Fibroblast of pulmonary artery (primary cell): ENCODE results near the gene GREB1.
A peak's percentile ranks its signal among the peaks of the same experiment; 100 is the strongest.

ENCODE experiments used
- DNase-seq: peaks from one replicate; pipeline ENCODE4 v3.0.0-alpha.2; 2010; ENCODE audit warnings: low read depth
- H3K4me3 ChIP-seq: replicated peaks from 2 replicates; pipeline ENCODE4 v1.5.1; 2011; ENCODE audit warnings: low read depth, mild to moderate bottlenecking, control low read depth, low read length, moderate library complexity
- CTCF ChIP-seq: IDR thresholded peaks from 2 replicates; pipeline ENCODE4 v1.5.1; 2011; ENCODE audit warnings: mild to moderate bottlenecking, control low read depth, low read length, inconsistent platforms; ENCODE audit errors: missing control alignments

The GREB1 gene

GRCh38 chr2:11552260-11552638 lies 18.4 kb downstream of the GREB1 start:
- DNase-seq, result no peak
- no peak overlapping the region for H3K4me3 ChIP-seq
- TF ChIP-seq CTCF, result no peak

DNA sequence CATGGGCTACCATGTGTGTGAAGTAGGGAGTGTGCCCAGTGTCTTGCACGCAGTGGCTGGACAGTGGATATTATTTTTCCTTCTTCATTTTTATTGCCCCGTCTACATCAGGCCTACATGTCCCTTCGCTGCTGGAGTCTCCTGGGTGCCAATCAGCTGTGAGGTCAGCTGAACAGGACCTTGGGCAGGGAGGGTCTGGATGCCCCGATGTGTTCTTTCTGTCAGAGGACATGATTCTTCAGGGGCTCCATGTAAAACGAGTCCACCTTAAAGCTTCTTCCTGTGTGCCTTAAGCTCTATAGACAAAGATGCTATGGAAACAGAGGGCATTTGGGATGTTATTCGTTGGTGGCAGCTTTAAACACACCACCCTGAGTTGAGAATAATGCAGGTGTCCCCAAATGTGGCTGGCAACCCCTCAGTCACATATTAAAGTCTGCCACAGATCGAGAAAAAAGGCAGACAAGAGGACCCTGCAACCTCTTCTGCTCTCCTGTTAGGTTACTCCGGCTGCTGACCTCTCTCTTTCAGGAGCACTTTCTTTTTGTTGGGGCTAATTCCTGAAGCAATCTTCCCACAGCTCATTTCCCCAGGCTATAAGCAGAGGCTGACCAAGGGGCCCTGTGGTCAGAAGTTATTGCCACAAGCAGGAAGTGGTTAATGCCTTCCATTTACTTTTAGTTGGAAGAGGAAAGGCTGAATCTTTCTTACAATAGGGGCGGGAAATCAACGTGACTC lies 20.0 kb downstream of the GREB1 start:
- TF ChIP-seq CTCF, result no peak
- no peak overlapping the region for H3K4me3 ChIP-seq
- DNase-seq, result peak; percentile 8

- DNase-seq, result no peak
- H3K4me3 ChIP-seq, result no peak overlapping the region
- no peak for TF ChIP-seq CTCF
Observed at GRCh38 chr2:11554399-11554716, 20.5 kb downstream of the GREB1 start.

DNA sequence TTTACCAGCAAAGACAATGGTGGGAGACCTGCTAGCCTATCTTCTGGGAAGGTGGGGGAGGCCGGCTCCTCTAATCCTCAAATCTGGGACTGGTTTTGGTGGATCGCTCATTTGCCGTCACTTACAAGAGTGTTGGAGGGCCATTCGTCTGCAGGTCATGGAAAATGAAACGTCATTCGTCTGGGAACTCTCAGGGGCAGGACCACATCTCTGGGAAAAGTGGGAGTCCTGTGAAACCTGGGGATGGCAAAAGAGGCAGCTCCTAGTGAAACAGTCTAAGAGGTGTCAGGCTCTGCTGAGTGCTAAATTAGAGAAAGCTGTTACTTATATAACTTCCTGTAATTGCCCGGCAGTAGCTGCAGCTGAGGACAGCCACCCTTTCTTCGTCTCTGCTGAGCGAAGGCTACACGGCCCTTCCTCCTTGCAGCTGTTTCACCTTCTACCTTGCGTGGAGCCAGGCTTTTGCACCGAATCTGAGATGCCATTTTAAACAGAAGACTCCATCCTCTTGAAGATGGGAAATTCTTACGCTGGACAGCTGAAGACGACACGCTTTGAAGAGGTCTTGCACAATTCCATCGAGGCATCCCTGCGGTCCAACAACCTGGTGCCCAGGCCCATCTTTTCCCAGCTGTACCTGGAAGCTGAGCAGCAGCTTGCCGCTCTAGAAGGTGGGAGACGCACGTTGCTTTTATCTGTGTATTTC lies 22.4 kb downstream of the GREB1 start:
- TF ChIP-seq CTCF, result no peak
- no peak for DNase-seq

DNA sequence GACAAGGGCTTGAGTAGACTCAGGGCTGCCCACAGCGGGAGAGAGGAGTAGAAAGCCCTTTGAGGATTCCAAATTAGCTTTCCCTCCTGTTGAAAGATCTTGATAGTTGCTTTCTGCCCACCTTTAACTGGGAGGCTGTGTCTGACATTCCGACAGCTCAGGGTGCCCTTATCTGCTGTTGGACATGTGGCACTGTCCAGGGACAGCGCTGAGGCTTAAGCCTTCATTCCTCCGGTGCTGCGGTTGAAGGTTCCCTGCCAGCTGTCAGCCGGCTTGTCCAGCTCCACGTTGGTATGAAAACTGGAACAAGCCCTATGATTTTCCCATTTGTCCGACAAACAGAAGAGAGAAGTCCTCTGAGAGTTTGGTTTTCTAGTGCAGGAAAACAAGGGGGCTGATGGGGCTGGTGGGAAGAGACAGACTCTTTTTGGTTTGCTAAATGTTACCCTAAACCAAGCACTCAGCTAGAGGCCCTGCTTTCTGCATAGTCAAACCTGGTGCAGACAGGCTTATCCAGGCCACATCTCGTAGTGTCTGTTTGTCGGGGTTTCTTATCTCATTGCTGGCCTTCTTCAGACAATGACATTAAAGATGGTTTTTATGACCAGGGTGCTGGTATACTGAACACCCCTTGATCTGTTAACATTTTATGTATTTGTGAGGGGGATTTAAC lies 24.5 kb downstream of the GREB1 start:
- no peak for TF ChIP-seq CTCF
- no peak for DNase-seq

More for the DNA sequence above, 22.4 kb downstream of the GREB1 start:
- H3K4me3 ChIP-seq, result no peak overlapping the region

DNA sequence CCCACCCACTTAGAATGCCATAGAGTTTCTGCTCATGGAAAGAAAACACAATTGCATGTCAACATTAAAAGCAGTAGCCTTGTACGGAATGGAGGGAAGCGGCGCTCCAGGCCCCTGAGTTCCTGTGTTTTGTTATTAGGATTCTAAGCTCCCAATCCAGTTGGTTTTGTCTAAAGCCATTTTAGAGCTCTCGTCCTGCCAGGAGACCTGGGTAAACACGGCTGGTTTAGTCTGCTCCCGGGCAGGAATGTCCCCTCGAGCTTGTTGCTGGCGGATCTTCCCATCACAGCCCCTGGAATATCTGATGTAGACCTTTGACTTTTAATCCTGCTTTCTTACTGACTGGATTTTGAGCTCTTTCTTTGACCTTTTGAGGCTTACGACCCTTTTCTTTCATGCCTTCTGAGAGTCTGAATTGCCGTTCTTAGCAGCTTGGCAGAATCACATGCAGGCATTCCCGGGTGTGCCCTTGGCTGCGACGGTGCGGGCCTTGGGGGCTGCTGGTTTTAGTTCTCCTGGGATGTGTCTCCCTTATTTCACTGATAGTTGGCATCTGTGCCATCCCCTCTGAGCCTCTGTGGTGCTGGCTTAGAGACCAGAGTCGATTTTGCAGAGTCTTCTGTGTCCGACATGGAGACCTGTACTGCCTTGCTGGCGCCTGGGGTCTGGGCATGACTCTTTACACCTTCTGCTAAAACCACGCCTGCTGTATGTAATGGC lies 25.4 kb downstream of the GREB1 start:
- no peak for TF ChIP-seq CTCF
- no peak for DNase-seq
- H3K4me3 ChIP-seq, result no peak overlapping the region

More for the DNA sequence above, 24.5 kb downstream of the GREB1 start:
- H3K4me3 ChIP-seq, result no peak overlapping the region
